Measurements from ENCODE around the gene CHRDL2. TPM values are rescaled to one million over a fixed set of nuclear protein-coding genes. Genes with fewer than 3 reads are reported as not detected.

CHRDL2 gene
- 2.9 to 4.8 TPM (median 4.2 TPM) in 5 replicates for total RNA-seq (2022; extraction: Qiagen RNA extraction; ENCODE audit: low read depth)

GRCh38 chr11:74731301-74732094, at the start of gene CHRDL2:
TSS of gene CHRDL2 (minus strand) at chr11:74731426. CDS start at chr11:74730888, 538 bp downstream.

GRCh38 chr11:74748211-74749126, 17.2 kb upstream of the CHRDL2 start, which contains the start of gene RNF169:
TSS of gene RNF169 (plus strand) at chr11:74748849. CDS start at chr11:74748881, 32 bp downstream.

Other genes with a start within 250 kb of the CHRDL2 start
- gene LIPT2, start 237.7 kb downstream of the CHRDL2 start, total RNA-seq (2022; extraction: Qiagen RNA extraction; ENCODE audit: low read depth), result 1.3 to 3.2 TPM (median 2.8 TPM) in 5 replicates
- gene POLD3, start 138.8 kb downstream of the CHRDL2 start, total RNA-seq (2022; extraction: Qiagen RNA extraction; ENCODE audit: low read depth), result 14.1 to 19.3 TPM (median 16.9 TPM) in 5 replicates
- 4.0 to 5.5 TPM (median 5.1 TPM) in 5 replicates for gene RNF169, start 17.4 kb upstream of the CHRDL2 start, total RNA-seq (2022; extraction: Qiagen RNA extraction; ENCODE audit: low read depth)
- 4.4 to 6.1 TPM (median 5.4 TPM) in 5 replicates for gene XRRA1, start 217.7 kb upstream of the CHRDL2 start, total RNA-seq (2022; extraction: Qiagen RNA extraction; ENCODE audit: low read depth)
- gene SPCS2, start 217.8 kb upstream of the CHRDL2 start, total RNA-seq (2022; extraction: Qiagen RNA extraction; ENCODE audit: low read depth), result 232 to 294 TPM (median 239 TPM) in 5 replicates

Data from A549 treated with GW870086 at 1 μM for 4 hours (cell line).